ENCODE data around the gene NUDT22.
"Not testable (repeated sequence)": the region's sequence is repeated elsewhere in the genome, so short reads cannot be mapped to it uniquely, and the experiment has no call there.

The NUDT22 gene

GRCh38 chr11:64245401-64245796 lies 19.3 kb downstream of the NUDT22 start:
- no peak for DNase-seq

- no peak for DNase-seq
These were observed 19.9 kb downstream of the NUDT22 start for GRCh38 chr11:64245797-64246620.

DNA sequence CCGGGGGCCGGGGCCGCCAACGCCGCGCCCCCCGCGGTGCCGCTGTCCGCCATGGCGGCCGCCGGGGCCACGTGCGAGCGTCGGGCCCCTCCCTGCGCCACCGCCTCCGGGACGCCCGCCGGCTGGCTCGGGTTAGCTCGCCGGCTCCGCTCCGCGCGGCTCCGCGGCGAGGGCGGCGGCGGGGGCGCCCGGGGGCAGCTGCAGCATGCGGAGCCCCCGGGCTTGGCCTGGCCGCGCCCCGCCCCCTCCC lies 20.5 kb downstream of the NUDT22 start:
- DNase-seq: not testable (repeated sequence)

GRCh38 chr11:64246871-64247728 lies 21.0 kb downstream of the NUDT22 start, which contains the start of gene PPP1R14B:
Gene PPP1R14B, minus strand, starts transcription at chr11:64246943. Its CDS starts 270 bp downstream, at chr11:64246673.
- peak; percentile 63 for DNase-seq

GRCh38 chr11:64247729-64248531 lies 21.9 kb downstream of the NUDT22 start:
- no peak for DNase-seq

DNA sequence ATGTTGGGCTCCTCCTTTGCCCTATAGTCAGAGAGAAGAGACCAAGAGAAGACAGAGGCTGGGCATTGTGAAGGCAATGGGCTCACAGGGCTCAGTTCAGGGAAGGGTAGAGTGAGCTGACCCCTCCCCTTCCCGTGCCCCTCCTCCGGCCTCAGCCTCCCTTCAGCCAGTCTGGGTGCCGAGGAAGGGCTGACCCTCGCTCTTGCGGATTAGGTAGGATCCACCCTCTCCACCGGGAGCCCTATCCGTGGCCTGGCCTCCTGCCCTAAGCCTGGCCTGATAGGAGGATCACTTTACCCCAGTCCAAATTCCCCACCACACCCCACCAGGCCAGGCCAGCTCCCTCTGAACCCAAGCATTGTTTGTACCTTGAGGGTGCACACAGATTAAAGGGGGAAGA lies 22.5 kb downstream of the NUDT22 start:
- no peak for DNase-seq

DNA sequence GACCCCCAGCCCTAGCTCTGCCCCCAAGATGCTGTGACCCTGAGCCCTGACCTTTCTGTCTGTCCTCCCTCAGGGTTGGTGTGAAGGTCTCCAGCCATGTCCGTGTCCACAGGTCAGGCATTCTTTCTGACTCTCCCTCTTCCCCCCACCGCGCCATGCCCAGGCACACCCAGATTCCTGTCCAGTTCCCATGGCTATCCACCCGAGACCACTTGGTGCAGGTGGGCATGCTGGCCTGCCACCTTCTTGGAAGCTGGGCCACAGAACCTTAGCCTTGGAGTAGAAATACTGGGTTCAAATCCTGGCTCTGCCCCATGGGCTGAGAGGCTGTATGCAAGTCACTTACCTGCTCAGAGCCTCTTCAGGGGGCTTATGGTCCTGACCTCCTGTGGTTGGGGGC lies 23.0 kb downstream of the NUDT22 start:
- DNase-seq: no peak

- no peak for DNase-seq
These were observed 23.7 kb downstream of the NUDT22 start for GRCh38 chr11:64249563-64250414.

DNA sequence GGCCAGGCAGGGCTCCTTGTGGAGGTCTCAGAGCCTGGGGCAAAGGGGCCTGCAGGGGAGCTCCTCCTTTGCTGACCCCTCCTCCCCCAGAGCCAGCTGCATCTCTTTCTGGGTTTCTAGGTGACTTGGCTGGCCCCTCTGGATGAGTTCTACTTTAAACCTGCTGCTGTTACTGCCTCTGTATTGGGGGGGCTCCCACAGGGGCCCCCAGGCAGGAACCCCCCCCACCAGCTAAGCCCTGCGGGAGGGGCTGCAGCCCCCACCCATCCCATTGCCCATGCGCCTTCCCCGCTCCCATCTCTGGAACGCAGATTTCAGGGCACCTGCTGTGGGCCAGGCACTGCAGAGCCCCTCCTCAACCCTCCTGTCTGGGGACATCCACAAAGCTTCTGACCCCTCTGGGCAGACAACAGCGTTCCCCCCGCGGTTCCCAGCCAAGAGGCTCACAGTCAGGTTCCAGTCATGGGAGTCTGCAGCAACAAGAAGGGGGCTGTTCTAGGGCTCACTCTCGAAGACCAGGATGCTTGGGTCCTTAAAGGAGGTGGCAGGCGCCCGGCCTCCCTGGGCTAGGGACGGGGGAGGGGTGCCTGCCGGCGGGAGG lies 24.4 kb downstream of the NUDT22 start:
- DNase-seq: no peak

GRCh38 chr11:64251016-64251752 lies 25.1 kb downstream of the NUDT22 start, which contains the start of gene PLCB3:
Gene PLCB3, plus strand, starts transcription at chr11:64251530. Its CDS starts 120 bp downstream, at chr11:64251650.
- no peak for DNase-seq

DNA sequence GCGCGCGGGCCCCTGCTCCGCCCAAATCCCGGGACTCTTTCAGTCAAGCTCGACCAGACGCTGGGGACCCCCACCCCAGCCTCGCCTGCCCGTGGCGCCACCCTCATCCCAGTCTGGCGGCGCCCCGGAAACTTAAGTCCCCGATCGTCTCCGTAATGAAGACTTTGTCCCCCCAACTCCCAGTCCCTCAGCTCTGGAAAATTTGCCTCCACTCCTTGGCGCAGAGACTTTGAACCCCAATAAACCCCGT lies 25.6 kb downstream of the NUDT22 start:
- DNase-seq: no peak

DNA sequence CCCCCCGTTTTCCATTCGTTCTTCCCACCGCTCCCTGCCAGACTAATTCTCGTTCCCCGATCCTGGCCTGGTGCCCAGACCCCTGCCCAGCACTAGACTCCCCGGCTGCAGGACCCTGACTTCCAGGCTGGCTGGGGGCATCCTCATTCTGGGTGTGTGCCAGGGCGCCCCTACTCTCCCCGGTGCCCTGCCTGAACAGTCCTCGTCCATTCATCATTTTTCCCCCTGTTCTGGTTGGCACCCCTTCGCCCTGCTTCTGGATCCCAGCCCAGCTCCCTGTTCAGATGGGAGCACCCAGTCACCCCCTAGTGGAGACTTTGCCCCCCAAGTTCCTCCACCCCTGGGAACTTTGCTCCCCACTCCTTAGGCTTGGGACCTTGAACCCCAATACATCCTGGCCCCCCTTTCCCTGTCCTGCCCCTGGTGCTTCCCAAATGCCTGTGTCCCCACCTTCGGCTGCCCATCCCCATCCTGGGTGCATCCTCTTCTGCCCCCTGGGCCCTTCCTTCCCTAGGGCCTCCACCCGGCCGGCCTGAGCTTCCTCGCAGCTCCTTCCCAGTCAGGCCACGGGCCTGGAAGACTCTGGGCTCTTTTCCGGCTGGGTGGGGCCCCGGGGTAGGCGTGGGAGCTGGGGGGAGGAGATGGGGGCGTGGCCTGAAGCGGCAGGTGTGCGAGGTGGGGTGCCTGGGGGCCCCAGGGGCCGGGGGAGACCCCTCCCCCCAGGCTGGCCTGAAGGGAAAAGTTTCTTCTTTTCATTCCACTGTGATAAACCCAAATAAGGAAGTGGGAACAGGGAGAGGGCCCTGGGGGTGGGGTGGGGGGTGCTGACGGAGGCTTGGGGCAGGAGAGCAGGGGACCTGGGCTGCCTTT lies 26.2 kb downstream of the NUDT22 start:
- no peak for DNase-seq

DNA sequence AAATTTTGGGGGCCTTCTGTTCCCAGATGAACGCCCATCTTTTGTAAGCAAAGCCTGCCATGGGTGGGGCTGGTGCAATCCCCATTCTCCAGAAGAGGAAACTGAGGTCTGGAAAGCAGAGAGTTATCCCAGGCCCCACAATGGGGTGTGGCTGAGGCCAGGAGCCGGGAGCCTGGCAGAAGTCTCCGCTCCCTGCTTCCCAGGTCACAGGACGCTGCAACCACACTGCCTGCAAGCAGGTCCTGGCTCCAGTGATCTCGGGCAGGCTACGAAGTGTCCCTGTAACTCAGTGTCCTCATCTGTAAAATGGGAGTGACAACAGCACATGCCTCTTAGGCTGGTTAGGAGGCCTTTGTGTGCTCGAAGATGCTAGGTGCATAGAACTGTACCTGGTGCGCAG lies 27.0 kb downstream of the NUDT22 start:
- DNase-seq: no peak

GRCh38 chr11:64253481-64253880 lies 27.4 kb downstream of the NUDT22 start:
- DNase-seq: no peak

DNA sequence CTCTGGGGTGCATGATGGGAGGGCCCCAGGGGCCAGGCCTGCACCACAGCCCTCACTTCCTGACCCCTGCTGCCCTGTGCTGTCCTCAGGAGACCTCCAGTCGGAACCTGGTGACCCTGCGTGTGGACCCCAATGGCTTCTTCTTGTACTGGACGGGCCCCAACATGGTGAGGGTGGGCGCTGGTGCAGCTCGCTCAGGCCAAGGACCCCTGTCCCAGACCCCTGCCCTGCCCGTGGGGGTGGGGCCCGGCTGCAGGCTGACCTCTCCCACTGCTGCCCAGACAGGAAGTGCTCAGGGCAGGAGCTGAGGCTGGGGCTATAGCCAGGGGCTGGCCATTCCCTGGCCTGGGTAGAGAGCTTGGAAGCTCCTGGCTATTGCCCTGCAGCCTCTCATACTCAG lies 28.3 kb downstream of the NUDT22 start:
- no peak for DNase-seq

- DNase-seq: no peak
These were observed 29.4 kb downstream of the NUDT22 start for GRCh38 chr11:64255135-64256128.

- no peak for DNase-seq
These were observed 30.2 kb downstream of the NUDT22 start for GRCh38 chr11:64256300-64256699.

- DNase-seq: no peak
These were observed 32.3 kb downstream of the NUDT22 start for GRCh38 chr11:64258356-64258755.

- no peak for DNase-seq
These were observed 33.0 kb downstream of the NUDT22 start for GRCh38 chr11:64258946-64259532.
